ENCODE data around the gene ATG2A. TPM values are rescaled to one million over a fixed set of nuclear protein-coding genes. Genes with fewer than 3 reads are reported as not detected.
A peak's percentile ranks its signal among the peaks of the same experiment; 100 is the strongest.

ATG2A gene
- total and polyA plus RNA-seq, 9 of the 15 experiments (the other 6 are each of a cell fraction or from before 2014, with no cell fraction given), result 0.25 to 45.9 (median 5.2) TPM

- intact Hi-C loops (cut with micrococcal nuclease), result no loop called here
- in situ Hi-C loops (cut with MboI), result no loop called here
- Histone ChIP-seq H3K27ac (ENCODE audit: extremely low read depth, low read depth, low read length) (peak overlapping the region; percentile 37; the same call in 1 of the 3 replicates), H3K4me3 (no peak overlapping the region), H3K9me1 (ENCODE audit: control insufficient read depth, insufficient read depth, low read length) (peaks cover 3% of the 10 kb centered on the region), H3K27me3 (ENCODE audit: control insufficient read depth in 2 of 2, insufficient read depth in 2 of 2, low read length in 2 of 2) (no peaks in the 10 kb centered on the region), H2AFZ (ENCODE audit: low read depth, low read length) (no peak overlapping the region), H3K79me2 (ENCODE audit: control insufficient read depth, insufficient read depth, low read length) (peaks cover 52% of the 10 kb centered on the region), H3K9ac (ENCODE audit: insufficient read depth in 1 of 2, low read depth in 2 of 2, low read length in 2 of 2) (peak overlapping the region in 1 of 2 experiments; percentile 73; a peak in 1 of 4 replicates), H3K4me1 (replicated peaks in 1 of 2; ENCODE audit: control insufficient read depth in 2 of 2, insufficient read depth in 2 of 2, low read length in 2 of 2) (peaks cover 19 to 47% of the 10 kb centered on the region in 2 experiments), H3K4me2 (ENCODE audit: insufficient read depth, low read length) (no peak overlapping the region), H3K9me3 (replicated peaks; ENCODE audit: control insufficient read depth, insufficient read depth, low read depth, low read length) (no peaks in the 10 kb centered on the region), H3K36me3 (ENCODE audit: control insufficient read depth, insufficient read depth, low read length) (peaks cover 35% of the 10 kb centered on the region; the same call in 2 of the 3 replicates), H4K20me1 (replicated peaks; ENCODE audit: control insufficient read depth, insufficient read depth, low read length) (0 out of 2 replicates have a peak, but pooled peaks cover 3% of the 10 kb centered on the region)
- DNase-seq (ENCODE audit: extremely low read depth in 1 of 4, low spot score in 3 of 4), result no peak
- FAIRE-seq, result peak; percentile 32
- ChIA-PET CTCF (ENCODE audit: low intra/inter-chr PET ratio) (no interaction called here), POLR2A (interaction anchor here (0.6 to 9.6 kb wide), 6 partner anchors 9 to 43 kb away, joined by 3 to 109 read pairs (median 4); partner anchors contain the start of gene EHD1)
- WGBS (ENCODE audit: insufficient coverage, low coverage, missing lambda C conversion rate), result 69% methylated on average over 6 of the region's 6 CpGs
- ATAC-seq, result peak; percentile 28; the same call in 1 of the 3 replicates
- BruUV-seq (replicated peaks), result no TSS peak
- no peak for TF ChIP-seq MYBL2 (IDR thresholded peaks at IDR 0.05; ENCODE audit: low read depth)
- no peak for TF ChIP-seq MYBL2 (CRISPR knock-in tag; IDR thresholded peaks at IDR 0.05; ENCODE audit: borderline replicate concordance)
- no peak for TF ChIP-seq ATF7 (IDR thresholded peaks at IDR 0.05)
- TF ChIP-seq ADNP (tag; IDR thresholded peaks at IDR 0.05), result no peak
- no peak for TF ChIP-seq ETS2 (tag; IDR thresholded peaks at IDR 0.05; ENCODE audit: borderline replicate concordance, poor library complexity, severe bottlenecking)
- TF ChIP-seq MCM3 (IDR thresholded peaks at IDR 0.05), result no peak
- TF ChIP-seq ZNF197 (CRISPR knock-in tag; IDR thresholded peaks at IDR 0.05; ENCODE audit: low read depth), result no peak
- no peak for TF ChIP-seq MCM5 (IDR thresholded peaks at IDR 0.05; ENCODE audit: low read depth)
- TF ChIP-seq SMARCE1 (IDR thresholded peaks at IDR 0.05), result no peak
- TF ChIP-seq RAD51 (IDR thresholded peaks at IDR 0.05; ENCODE audit: borderline replicate concordance, low read depth), result no peak
- peak; percentile 82 for TF ChIP-seq NR2C1 (IDR thresholded peaks at IDR 0.05)
- peak; percentile 78 for TF ChIP-seq NR2C1 (tag; IDR thresholded peaks at IDR 0.05)
- TF ChIP-seq IRF2 (CRISPR knock-in tag; IDR thresholded peaks at IDR 0.05), result no peak
- TF ChIP-seq NCOA6 (IDR thresholded peaks at IDR 0.05), result no peak
- TF ChIP-seq SPI1 (IDR thresholded peaks at IDR 0.05; ENCODE audit: borderline replicate concordance, low read depth, low read length), result peak; percentile 92
- TF ChIP-seq PYGO2 (tag; IDR thresholded peaks at IDR 0.05), result 0 out of 2 replicates have a peak, but pooled peaks have one; percentile 17
Observed at GRCh38 chr11:64861227-64861975, 55.6 kb downstream of the ATG2A start.

Data from K562 (cell line).